ENCODE results near the gene NSDHL. TPM values are rescaled to one million over a fixed set of nuclear protein-coding genes. Genes with fewer than 3 reads are reported as not detected.

NSDHL gene
- polyA plus RNA-seq, 3 donors = 8.2 to 21.3 (median 19.9) TPM

GRCh38 chrX:152824841-152825374 is 6.0 kb upstream of the NSDHL start:
- Mint-ChIP-seq H3K27ac (no peak overlapping the region), H3K4me1 (no peaks in the 10 kb centered on the region), H3K9me3 (no peaks in the 10 kb centered on the region), H3K27me3 (ENCODE audit: low read depth in 3 of 3) (peaks cover 2 to 12% (median 2%) of the 10 kb centered on the region in 3 donors), H3K4me3 (no peak overlapping the region), H3K36me3 (peaks cover 0 to 1% of the 10 kb centered on the region in 2 donors)
- no peak overlapping the region for H3K4me2 ChIP-seq (replicated peaks; ENCODE audit: extremely low read depth, low read length, poor library complexity, severe bottlenecking)
- no peak overlapping the region for H3K4me3 ChIP-seq (replicated peaks in 1 of 3; ENCODE audit: low read depth in 2 of 3, low read length in 3 of 3)
- H3K36me3 ChIP-seq (replicated peaks in 1 of 2; ENCODE audit: control insufficient read depth in 1 of 2, insufficient read depth in 2 of 2, low read length in 2 of 2) = no peaks in the 10 kb centered on the region
- no peak for DNase-seq
- intact Hi-C loops (cut with micrococcal nuclease) = no loop called here
- TF ChIP-seq, protein P1, sequence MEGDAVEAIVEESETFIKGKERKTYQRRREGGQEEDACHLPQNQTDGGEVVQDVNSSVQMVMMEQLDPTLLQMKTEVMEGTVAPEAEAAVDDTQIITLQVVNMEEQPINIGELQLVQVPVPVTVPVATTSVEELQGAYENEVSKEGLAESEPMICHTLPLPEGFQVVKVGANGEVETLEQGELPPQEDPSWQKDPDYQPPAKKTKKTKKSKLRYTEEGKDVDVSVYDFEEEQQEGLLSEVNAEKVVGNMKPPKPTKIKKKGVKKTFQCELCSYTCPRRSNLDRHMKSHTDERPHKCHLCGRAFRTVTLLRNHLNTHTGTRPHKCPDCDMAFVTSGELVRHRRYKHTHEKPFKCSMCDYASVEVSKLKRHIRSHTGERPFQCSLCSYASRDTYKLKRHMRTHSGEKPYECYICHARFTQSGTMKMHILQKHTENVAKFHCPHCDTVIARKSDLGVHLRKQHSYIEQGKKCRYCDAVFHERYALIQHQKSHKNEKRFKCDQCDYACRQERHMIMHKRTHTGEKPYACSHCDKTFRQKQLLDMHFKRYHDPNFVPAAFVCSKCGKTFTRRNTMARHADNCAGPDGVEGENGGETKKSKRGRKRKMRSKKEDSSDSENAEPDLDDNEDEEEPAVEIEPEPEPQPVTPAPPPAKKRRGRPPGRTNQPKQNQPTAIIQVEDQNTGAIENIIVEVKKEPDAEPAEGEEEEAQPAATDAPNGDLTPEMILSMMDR (IDR thresholded peaks at IDR 0.05) = no peak
- H3K4me1 ChIP-seq (ENCODE audit: control insufficient read depth in 1 of 2, insufficient read depth in 2 of 2, low read length in 2 of 2) = peaks cover 0 to 1% of the 10 kb centered on the region in 2 donors
- no peaks in the 10 kb centered on the region for H4K20me1 ChIP-seq (ENCODE audit: insufficient read depth, low read length)
- H3K9me3 ChIP-seq (replicated peaks in 1 of 2; ENCODE audit: control insufficient read depth in 1 of 2, insufficient read depth in 1 of 2, low read length in 2 of 2) = no peaks in the 10 kb centered on the region
- no peaks in the 10 kb centered on the region for H3K79me2 ChIP-seq (ENCODE audit: insufficient read depth, low read length)
- WGBS (ENCODE audit: insufficient coverage) = 61% methylated on average over 4 of the region's 7 CpGs
- no peak overlapping the region for H3K27ac ChIP-seq (ENCODE audit: low read depth in 1 of 2, low read length in 2 of 2)
- H3K27me3 ChIP-seq (ENCODE audit: control insufficient read depth in 2 of 2, insufficient read depth in 2 of 2, low read length in 2 of 2) = peaks cover 0 to 7% of the 10 kb centered on the region in 2 donors
- H3K9ac ChIP-seq (ENCODE audit: insufficient read depth, low read length, poor library complexity, severe bottlenecking) = no peak overlapping the region
- H2AFZ ChIP-seq (ENCODE audit: insufficient read depth, low read depth, low read length, poor library complexity, severe bottlenecking) = no peak overlapping the region

DNA sequence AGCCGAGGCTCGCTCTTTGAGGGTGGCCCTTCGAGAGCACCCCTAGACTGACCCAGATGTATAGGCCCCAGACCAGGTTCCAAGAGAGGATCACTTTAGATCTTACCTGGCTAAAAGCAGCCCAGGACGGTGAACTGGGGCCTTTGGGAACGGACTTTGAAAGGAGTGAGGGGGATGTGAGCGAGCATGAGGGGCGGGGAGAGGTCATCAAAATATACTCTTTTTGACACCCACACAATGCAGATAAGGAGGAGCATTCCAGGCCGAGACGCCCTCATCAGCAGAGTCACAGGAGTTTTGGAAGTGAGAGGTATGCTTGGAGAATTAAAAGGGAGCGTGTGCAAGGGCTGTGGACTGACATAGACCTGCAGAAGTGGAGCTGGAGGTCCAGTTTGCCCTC is 528 bp downstream of the NSDHL start:
- Mint-ChIP-seq H3K4me1 (peaks cover 20% of the 10 kb centered on the region), H3K27ac (peak overlapping the region; percentile 77 to 91 (median 88)), H3K36me3 (peaks cover 4 to 13% of the 10 kb centered on the region in 2 donors), H3K4me3 (peak overlapping the region; percentile 85 to 92), H3K9me3 (peaks cover 0 to 7% (median 0%) of the 10 kb centered on the region in 7 donors), H3K27me3 (ENCODE audit: low read depth in 3 of 3) (peaks cover 0 to 11% (median 2%) of the 10 kb centered on the region in 3 donors)
- H3K27ac ChIP-seq (ENCODE audit: low read depth in 1 of 2, low read length in 2 of 2) = peak overlapping the region; percentile 8 to 83
- peaks cover 21% of the 10 kb centered on the region for H3K79me2 ChIP-seq (ENCODE audit: insufficient read depth, low read length)
- H3K4me2 ChIP-seq (replicated peaks; ENCODE audit: extremely low read depth, low read length, poor library complexity, severe bottlenecking) = peak overlapping the region; percentile 76
- no peaks in the 10 kb centered on the region for H3K9me3 ChIP-seq (replicated peaks in 1 of 2; ENCODE audit: control insufficient read depth in 1 of 2, insufficient read depth in 1 of 2, low read length in 2 of 2)
- peaks cover 2 to 13% of the 10 kb centered on the region in 2 donors for H3K36me3 ChIP-seq (replicated peaks in 1 of 2; ENCODE audit: control insufficient read depth in 1 of 2, insufficient read depth in 2 of 2, low read length in 2 of 2)
- peaks cover 12 to 17% of the 10 kb centered on the region in 2 donors for H3K4me1 ChIP-seq (ENCODE audit: control insufficient read depth in 1 of 2, insufficient read depth in 2 of 2, low read length in 2 of 2)
- H3K4me3 ChIP-seq (replicated peaks in 1 of 3; ENCODE audit: low read depth in 2 of 3, low read length in 3 of 3) = peak overlapping the region; percentile 44 to 78 (median 66)
- peak overlapping the region; percentile 70 for H3K9ac ChIP-seq (ENCODE audit: insufficient read depth, low read length, poor library complexity, severe bottlenecking)
- WGBS (ENCODE audit: insufficient coverage) = no CpG with 5 or more reads among the region's 10 CpGs
- TF ChIP-seq, protein P1 (IDR thresholded peaks at IDR 0.05) = no peak
- H2AFZ ChIP-seq (ENCODE audit: insufficient read depth, low read depth, low read length, poor library complexity, severe bottlenecking) = peak overlapping the region; percentile 77
- H3K27me3 ChIP-seq (ENCODE audit: control insufficient read depth in 2 of 2, insufficient read depth in 2 of 2, low read length in 2 of 2) = no peaks in the 10 kb centered on the region
- intact Hi-C loops (cut with micrococcal nuclease) = loop anchor here in 1 of 2 donors (2.0 kb wide), 1 partner anchor 639 kb away; the partner anchor contains the start of gene HAUS7
- H4K20me1 ChIP-seq (ENCODE audit: insufficient read depth, low read length) = no peaks in the 10 kb centered on the region
- no peak for DNase-seq
